Esophagus muscularis mucosa (tissue), 3 donors: ENCODE results near the gene CHML.

ENCODE experiments used
- POLR2A ChIP-seq: fragments of 450-650 bp; IDR thresholded peaks from one replicate; pipeline ENCODE4 v1.6.1; 2017; ENCODE audit warnings: antibody characterized with exemption, moderate library complexity, mild to moderate bottlenecking, low read depth
- TF ChIP-seq, protein P1 (sequence below), 3 experiments: fragments of 200-600 bp in 2 of 3; fragments of 450-650 bp in 1 of 3; sonication (generic) in 2 of 3; IDR thresholded peaks; one replicate each; pipeline ENCODE4 v1.5.1; 2017 to 2019; ENCODE audit warnings: antibody characterized with exemption in 3 of 3, mild to moderate bottlenecking in 2 of 3, moderate library complexity in 1 of 3

DNA sequence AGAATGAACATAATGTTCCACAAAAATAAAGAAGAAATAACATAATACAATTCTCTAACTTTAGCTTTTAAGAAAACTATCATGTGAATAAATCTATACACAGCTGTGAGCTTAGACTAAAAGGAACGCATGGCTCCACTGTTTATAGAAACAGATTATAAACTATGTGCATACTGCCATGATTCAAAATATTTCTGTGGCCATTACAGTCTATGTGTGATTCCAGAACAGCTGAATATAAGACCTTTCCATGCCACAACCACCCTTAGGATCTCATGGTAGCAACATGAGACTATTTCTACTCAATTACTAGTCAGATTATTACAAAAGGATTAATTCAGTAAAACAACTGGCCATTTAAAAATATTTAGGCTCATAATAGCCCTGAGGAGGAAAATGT, 3.9 kb downstream of the CHML start:
- TF ChIP-seq POLR2A: no peak
- TF ChIP-seq, protein P1, sequence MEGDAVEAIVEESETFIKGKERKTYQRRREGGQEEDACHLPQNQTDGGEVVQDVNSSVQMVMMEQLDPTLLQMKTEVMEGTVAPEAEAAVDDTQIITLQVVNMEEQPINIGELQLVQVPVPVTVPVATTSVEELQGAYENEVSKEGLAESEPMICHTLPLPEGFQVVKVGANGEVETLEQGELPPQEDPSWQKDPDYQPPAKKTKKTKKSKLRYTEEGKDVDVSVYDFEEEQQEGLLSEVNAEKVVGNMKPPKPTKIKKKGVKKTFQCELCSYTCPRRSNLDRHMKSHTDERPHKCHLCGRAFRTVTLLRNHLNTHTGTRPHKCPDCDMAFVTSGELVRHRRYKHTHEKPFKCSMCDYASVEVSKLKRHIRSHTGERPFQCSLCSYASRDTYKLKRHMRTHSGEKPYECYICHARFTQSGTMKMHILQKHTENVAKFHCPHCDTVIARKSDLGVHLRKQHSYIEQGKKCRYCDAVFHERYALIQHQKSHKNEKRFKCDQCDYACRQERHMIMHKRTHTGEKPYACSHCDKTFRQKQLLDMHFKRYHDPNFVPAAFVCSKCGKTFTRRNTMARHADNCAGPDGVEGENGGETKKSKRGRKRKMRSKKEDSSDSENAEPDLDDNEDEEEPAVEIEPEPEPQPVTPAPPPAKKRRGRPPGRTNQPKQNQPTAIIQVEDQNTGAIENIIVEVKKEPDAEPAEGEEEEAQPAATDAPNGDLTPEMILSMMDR (IDR thresholded peaks at IDR 0.05): no peak
